NT2/D1 (cell line): ENCODE measurements around the gene PEX3.
"Not testable (repeated sequence)": the region's sequence is repeated elsewhere in the genome, so short reads cannot be mapped to it uniquely, and the experiment has no call there.

ENCODE experiments used
- DNase-seq: peaks from one replicate; pipeline ENCODE4 v3.0.0-alpha.2; 2011; ENCODE audit warnings: low read depth, low spot score
- H3K27me3 ChIP-seq: 2 replicates; pipeline ENCODE4 v1.6.0; 2011; ENCODE audit warnings: mild to moderate bottlenecking; ENCODE audit not compliant: insufficient read length, insufficient read depth
- H3K36me3 ChIP-seq: 2 replicates; pipeline ENCODE4 v1.6.1; 2011; ENCODE audit warnings: mild to moderate bottlenecking, low read length, mixed read lengths; ENCODE audit not compliant: insufficient read depth, insufficient read length
- H3K4me1 ChIP-seq: 2 replicates; pipeline ENCODE4 v1.5.1; 2011; ENCODE audit not compliant: insufficient read depth, insufficient read length
- H3K4me3 ChIP-seq: 2 replicates; pipeline ENCODE4 v1.5.1; 2011; ENCODE audit warnings: low read depth; ENCODE audit not compliant: insufficient read length
- H3K9ac ChIP-seq: 2 replicates; pipeline ENCODE4 v1.6.0; 2011; ENCODE audit warnings: low read depth; ENCODE audit not compliant: insufficient read length
- H3K9me3 ChIP-seq: 2 replicates; pipeline ENCODE4 v1.5.1; 2011; ENCODE audit warnings: mild to moderate bottlenecking, low read length; ENCODE audit not compliant: insufficient read depth
- SUZ12 ChIP-seq: IDR thresholded peaks from 2 replicates; pipeline ENCODE4 v1.6.1; 2011; ENCODE audit not compliant: insufficient read length, insufficient read depth; ENCODE audit errors: extremely low read depth
- YY1 ChIP-seq: IDR thresholded peaks from 2 replicates; pipeline ENCODE4 v1.6.1; 2011; ENCODE audit not compliant: insufficient read length, insufficient read depth
- ZNF274 ChIP-seq: IDR thresholded peaks from 2 replicates; pipeline ENCODE4 v1.6.1; 2011; ENCODE audit warnings: mild to moderate bottlenecking, low read depth, low read length

Gene PEX3

GRCh38 chr6:143449082-143449713, 1.4 kb upstream of the PEX3 start:
- Histone ChIP-seq H3K9me3 (no peaks in the 10 kb centered on the region), H3K4me3 (no peak overlapping the region), H3K27me3 (no peaks in the 10 kb centered on the region), H3K4me1 (no peaks in the 10 kb centered on the region), H3K9ac (no peak overlapping the region), H3K36me3 (no peaks in the 10 kb centered on the region)
- TF ChIP-seq YY1, result no peak
- TF ChIP-seq ZNF274, result no peak
- TF ChIP-seq SUZ12, result no peak
- DNase-seq, result no peak

GRCh38 chr6:143449714-143450452, 722 bp upstream of the PEX3 start:
- no peak for TF ChIP-seq SUZ12
- no peak for TF ChIP-seq YY1
- no peak for TF ChIP-seq ZNF274
- DNase-seq, result no peak

GRCh38 chr6:143451531-143451930, 926 bp downstream of the PEX3 start:
- no peak for TF ChIP-seq ZNF274
- TF ChIP-seq SUZ12, result no peak
- TF ChIP-seq YY1, result no peak
- no peak for DNase-seq
- H3K27me3 ChIP-seq, result no peaks in the 10 kb centered on the region
- peak overlapping the region; percentile 83 for H3K9ac ChIP-seq
- H3K4me3 ChIP-seq, result peak overlapping the region; percentile 72
- no peaks in the 10 kb centered on the region for H3K36me3 ChIP-seq
- no peaks in the 10 kb centered on the region for H3K4me1 ChIP-seq
- no peaks in the 10 kb centered on the region for H3K9me3 ChIP-seq

More at GRCh38 chr6:143449714-143450452, 722 bp upstream of the PEX3 start:
- peak overlapping the region; percentile 72 for H3K4me3 ChIP-seq
- H3K9me3 ChIP-seq, result no peaks in the 10 kb centered on the region
- H3K4me1 ChIP-seq, result no peaks in the 10 kb centered on the region
- H3K27me3 ChIP-seq, result no peaks in the 10 kb centered on the region
- no peaks in the 10 kb centered on the region for H3K36me3 ChIP-seq
- H3K9ac ChIP-seq, result peak overlapping the region; percentile 87

- Histone ChIP-seq H3K27me3 (no peaks in the 10 kb centered on the region), H3K4me3 (no peak overlapping the region), H3K9me3 (no peaks in the 10 kb centered on the region), H3K4me1 (no peaks in the 10 kb centered on the region), H3K9ac (no peak overlapping the region), H3K36me3 (peaks cover 12% of the 10 kb centered on the region)
- no peak for TF ChIP-seq SUZ12
- TF ChIP-seq ZNF274, result no peak
- no peak for TF ChIP-seq YY1
- DNase-seq, result no peak
These were observed 7.2 kb downstream of the PEX3 start for GRCh38 chr6:143457563-143458359.

GRCh38 chr6:143465546-143465945, 14.9 kb downstream of the PEX3 start:
- Histone ChIP-seq H3K36me3 (peaks cover 14% of the 10 kb centered on the region), H3K4me3 (no peak overlapping the region), H3K27me3 (no peaks in the 10 kb centered on the region), H3K9me3 (no peaks in the 10 kb centered on the region), H3K9ac (no peak overlapping the region), H3K4me1 (no peaks in the 10 kb centered on the region)
- TF ChIP-seq SUZ12 (no peak), ZNF274 (no peak), YY1 (no peak)
- no peak for DNase-seq

- H3K9me3 ChIP-seq, result no peaks in the 10 kb centered on the region
- DNase-seq, result no peak
- H3K4me1 ChIP-seq, result no peaks in the 10 kb centered on the region
- TF ChIP-seq SUZ12, result no peak
- TF ChIP-seq ZNF274, result no peak
- no peak for TF ChIP-seq YY1
- H3K36me3 ChIP-seq, result peaks cover 4% of the 10 kb centered on the region
- H3K4me3 ChIP-seq, result no peak overlapping the region
- H3K27me3 ChIP-seq, result no peaks in the 10 kb centered on the region
- H3K9ac ChIP-seq, result no peak overlapping the region
These were observed 17.4 kb downstream of the PEX3 start for GRCh38 chr6:143468026-143468425.

GRCh38 chr6:143468823-143469222, 18.2 kb downstream of the PEX3 start:
- H3K4me1 ChIP-seq, H3K9me3 ChIP-seq, DNase-seq: not testable (repeated sequence)

More at GRCh38 chr6:143468823-143469222, 18.2 kb downstream of the PEX3 start:
- not testable (repeated sequence) for H3K9ac ChIP-seq, H3K27me3 ChIP-seq, H3K36me3 ChIP-seq, H3K4me3 ChIP-seq
